Measurements from ENCODE around the gene SETBP1. TPM values are rescaled to one million over a fixed set of nuclear protein-coding genes. Genes with fewer than 3 reads are reported as not detected.

SETBP1 gene
- total RNA-seq, 1 donor from 2014 or later, result 72.8 TPM

- H3K27me3 Mint-ChIP-seq, result no peaks in the 10 kb centered on the region
- TF ChIP-seq CTCF (IDR thresholded peaks at IDR 0.05), result no peak
- H3K27ac Mint-ChIP-seq, result no peak overlapping the region
- intact Hi-C loops (cut with micrococcal nuclease), result loop anchor here (1.0 kb wide), 1 partner anchor 10 kb away; no protein-coding TSS in a partner anchor
- peaks cover 85% of the 10 kb centered on the region for H3K4me1 Mint-ChIP-seq
- no peaks in the 10 kb centered on the region for H3K9me3 Mint-ChIP-seq
- DNase-seq (no peak), ATAC-seq (ENCODE audit: low read depth) (no peak)
- H3K36me3 Mint-ChIP-seq (ENCODE audit: low read depth), result peaks cover 33% of the 10 kb centered on the region
- ChIA-PET CTCF (no interaction called here), POLR2A (interaction anchor here (0.6 to 1.0 kb wide), 2 partner anchors 109 to 173 kb away, joined by 3 to 4 read pairs; no protein-coding TSS in a partner anchor)
- no peak overlapping the region for H3K4me3 Mint-ChIP-seq
These were observed 171.4 kb downstream of the SETBP1 start for GRCh38 chr18:44851856-44852621.

- ATAC-seq (ENCODE audit: low read depth) (no peak), DNase-seq (no peak)
- H3K27me3 Mint-ChIP-seq, result no peaks in the 10 kb centered on the region
- H3K4me1 Mint-ChIP-seq, result peaks cover 86% of the 10 kb centered on the region
- TF ChIP-seq CTCF (IDR thresholded peaks at IDR 0.05), result no peak
- H3K9me3 Mint-ChIP-seq, result no peaks in the 10 kb centered on the region
- H3K36me3 Mint-ChIP-seq (ENCODE audit: low read depth), result peaks cover 37% of the 10 kb centered on the region
- H3K4me3 Mint-ChIP-seq, result no peak overlapping the region
- peak overlapping the region; percentile 14 for H3K27ac Mint-ChIP-seq
- ChIA-PET CTCF (no interaction called here), POLR2A (interaction anchor here (0.6 to 1.0 kb wide), 3 partner anchors 14 to 173 kb away, joined by 3 to 4 read pairs (median 4); no protein-coding TSS in a partner anchor)
- intact Hi-C loops (cut with micrococcal nuclease), result no loop called here
These were observed 172.1 kb downstream of the SETBP1 start for GRCh38 chr18:44852818-44853217.

GRCh38 chr18:44853430-44853829, 172.7 kb downstream of the SETBP1 start:
- Mint-ChIP-seq H3K9me3 (no peaks in the 10 kb centered on the region), H3K4me3 (no peak overlapping the region), H3K27ac (no peak overlapping the region), H3K4me1 (peaks cover 83% of the 10 kb centered on the region), H3K36me3 (ENCODE audit: low read depth) (peaks cover 33% of the 10 kb centered on the region), H3K27me3 (no peaks in the 10 kb centered on the region)
- no peak for ATAC-seq (ENCODE audit: low read depth)
- intact Hi-C loops (cut with micrococcal nuclease), result no loop called here
- CTCF ChIA-PET, result no interaction called here
- no peak for TF ChIP-seq CTCF (IDR thresholded peaks at IDR 0.05)
- POLR2A ChIA-PET, result interaction anchor here (0.6 kb wide), 1 partner anchor 15 kb away, joined by 4 read pairs; no protein-coding TSS in a partner anchor
- no peak for DNase-seq

GRCh38 chr18:44855681-44856080, 175.0 kb downstream of the SETBP1 start:
- intact Hi-C loops (cut with micrococcal nuclease), result loop anchor here (1.0 kb wide), 1 partner anchor 11 kb away; no protein-coding TSS in a partner anchor
- H3K4me1 Mint-ChIP-seq, result peaks cover 74% of the 10 kb centered on the region
- POLR2A ChIA-PET, result interaction anchor here (0.7 kb wide), 2 partner anchors 9 to 33 kb away, joined by 4 to 5 read pairs; no protein-coding TSS in a partner anchor
- TF ChIP-seq CTCF (IDR thresholded peaks at IDR 0.05), result no peak
- DNase-seq (no peak), ATAC-seq (ENCODE audit: low read depth) (no peak)
- H3K4me3 Mint-ChIP-seq, result no peak overlapping the region
- no peak overlapping the region for H3K27ac Mint-ChIP-seq
- H3K27me3 Mint-ChIP-seq, result no peaks in the 10 kb centered on the region
- H3K36me3 Mint-ChIP-seq (ENCODE audit: low read depth), result peaks cover 19% of the 10 kb centered on the region
- CTCF ChIA-PET, result no interaction called here
- no peaks in the 10 kb centered on the region for H3K9me3 Mint-ChIP-seq

GRCh38 chr18:44856157-44856556, 175.5 kb downstream of the SETBP1 start:
- POLR2A ChIA-PET, result interaction anchor here (0.7 kb wide), 2 partner anchors 10 to 33 kb away, joined by 4 to 5 read pairs; no protein-coding TSS in a partner anchor
- CTCF ChIA-PET, result no interaction called here

More at GRCh38 chr18:44856157-44856556, 175.5 kb downstream of the SETBP1 start:
- no peak for DNase-seq
- Mint-ChIP-seq H3K36me3 (ENCODE audit: low read depth) (peaks cover 19% of the 10 kb centered on the region), H3K27ac (no peak overlapping the region), H3K4me1 (peaks cover 69% of the 10 kb centered on the region), H3K9me3 (no peaks in the 10 kb centered on the region), H3K27me3 (no peaks in the 10 kb centered on the region), H3K4me3 (no peak overlapping the region)
- intact Hi-C loops (cut with micrococcal nuclease), result loop anchor here (1.0 kb wide), 1 partner anchor 10 kb away; no protein-coding TSS in a partner anchor
- no peak for TF ChIP-seq CTCF (IDR thresholded peaks at IDR 0.05)
- ATAC-seq (ENCODE audit: low read depth), result no peak
